ENCODE measurements around the gene RASL12. TPM values are rescaled to one million over a fixed set of nuclear protein-coding genes. Genes with fewer than 3 reads are reported as not detected.

RASL12 gene
- total RNA-seq, 3 donors from 2014 or later (not counting 1 experiment from before 2014, with no cell fraction given) = not detected

- no peak overlapping the region for H3K27ac ChIP-seq (ENCODE audit: low read length)
- no peak for ATAC-seq
- H3K4me3 Mint-ChIP-seq = no peak overlapping the region
- no peak overlapping the region for H3K27ac Mint-ChIP-seq
- no peaks in the 10 kb centered on the region for H3K9me3 Mint-ChIP-seq
- no peak for TF ChIP-seq CTCF (IDR thresholded peaks at IDR 0.05)
- no peak overlapping the region for H3K4me3 ChIP-seq (ENCODE audit: low read length)
- peaks cover under 1 to 11% of the 10 kb centered on the region in 2 donors for H3K4me1 Mint-ChIP-seq
- 78% methylated on average over 3 of the region's 3 CpGs for WGBS (ENCODE audit: insufficient coverage)
- no peak for DNase-seq
- no peaks in the 10 kb centered on the region for H3K36me3 Mint-ChIP-seq
- peaks cover 15 to 20% of the 10 kb centered on the region in 2 donors for H3K27me3 Mint-ChIP-seq (ENCODE audit: low read depth in 2 of 2)
- intact Hi-C loops (cut with micrococcal nuclease) = no loop called here
- H3K36me3 ChIP-seq (ENCODE audit: control insufficient read depth, insufficient read depth, low read length) = no peaks in the 10 kb centered on the region
- H3K9me3 ChIP-seq (ENCODE audit: control insufficient read depth, insufficient read depth, low read length) = no peaks in the 10 kb centered on the region
- H3K27me3 ChIP-seq (ENCODE audit: control insufficient read depth, insufficient read depth, low read length) = peaks cover 3% of the 10 kb centered on the region
- H3K4me1 ChIP-seq (ENCODE audit: control insufficient read depth, insufficient read depth, low read length) = peaks cover under 1% of the 10 kb centered on the region
Observed at GRCh38 chr15:65072617-65073016, 4.8 kb upstream of the RASL12 start.

- no peak for TF ChIP-seq CTCF (IDR thresholded peaks at IDR 0.05)
- intact Hi-C loops (cut with micrococcal nuclease) = no loop called here
- DNase-seq (no peak), ATAC-seq (no peak)
- Mint-ChIP-seq H3K27ac (no peak overlapping the region), H3K4me1 (peaks cover 0 to 16% of the 10 kb centered on the region in 2 donors), H3K9me3 (no peaks in the 10 kb centered on the region), H3K27me3 (ENCODE audit: low read depth in 2 of 2) (peaks cover 19% of the 10 kb centered on the region in 2 donors), H3K4me3 (no peak overlapping the region), H3K36me3 (no peaks in the 10 kb centered on the region)
- Histone ChIP-seq H3K4me1 (ENCODE audit: control insufficient read depth, insufficient read depth, low read length) (peaks cover 5% of the 10 kb centered on the region), H3K27ac (ENCODE audit: low read length) (no peak overlapping the region), H3K27me3 (ENCODE audit: control insufficient read depth, insufficient read depth, low read length) (peaks cover 3% of the 10 kb centered on the region), H3K9me3 (ENCODE audit: control insufficient read depth, insufficient read depth, low read length) (no peaks in the 10 kb centered on the region), H3K4me3 (ENCODE audit: low read length) (no peak overlapping the region), H3K36me3 (ENCODE audit: control insufficient read depth, insufficient read depth, low read length) (no peaks in the 10 kb centered on the region)
- 100% methylated on average over 1 of the region's 1 CpG for WGBS (ENCODE audit: insufficient coverage)
Observed at GRCh38 chr15:65072027-65072426, 4.2 kb upstream of the RASL12 start.

- Mint-ChIP-seq H3K27me3 (ENCODE audit: low read depth in 2 of 2) (peaks cover 18 to 20% of the 10 kb centered on the region in 2 donors), H3K4me1 (peaks cover 0 to 16% of the 10 kb centered on the region in 2 donors), H3K36me3 (no peaks in the 10 kb centered on the region), H3K27ac (no peak overlapping the region), H3K9me3 (no peaks in the 10 kb centered on the region), H3K4me3 (no peak overlapping the region)
- DNase-seq (no peak), ATAC-seq (no peak)
- Histone ChIP-seq H3K27ac (ENCODE audit: low read length) (no peak overlapping the region), H3K9me3 (ENCODE audit: control insufficient read depth, insufficient read depth, low read length) (no peaks in the 10 kb centered on the region), H3K4me3 (ENCODE audit: low read length) (no peak overlapping the region), H3K27me3 (ENCODE audit: control insufficient read depth, insufficient read depth, low read length) (peaks cover 9% of the 10 kb centered on the region), H3K36me3 (ENCODE audit: control insufficient read depth, insufficient read depth, low read length) (no peaks in the 10 kb centered on the region), H3K4me1 (ENCODE audit: control insufficient read depth, insufficient read depth, low read length) (peaks cover 5% of the 10 kb centered on the region)
- intact Hi-C loops (cut with micrococcal nuclease) = no loop called here
- TF ChIP-seq CTCF (IDR thresholded peaks at IDR 0.05) = no peak
- 87% methylated on average over 5 of the region's 5 CpGs for WGBS (ENCODE audit: insufficient coverage)
Observed at GRCh38 chr15:65071381-65071811, 3.6 kb upstream of the RASL12 start.
